Measurements from ENCODE around the gene TMPRSS9.

Gene TMPRSS9

GRCh38 chr19:2423915-2424685 is 64.0 kb downstream of the TMPRSS9 start:
- DNase-seq, result no peak

GRCh38 chr19:2424686-2425621 is 64.9 kb downstream of the TMPRSS9 start:
- DNase-seq, result no peak

- DNase-seq, result no peak
Measured at GRCh38 chr19:2425622-2426581, 65.8 kb downstream of the TMPRSS9 start.

- DNase-seq, result no peak
Measured at GRCh38 chr19:2426611-2427428, 66.8 kb downstream of the TMPRSS9 start.

GRCh38 chr19:2427429-2428320 is 67.6 kb downstream of the TMPRSS9 start, which contains the start of gene TIMM13:
TIMM13 (minus strand) TSS chr19:2427586; CDS start chr19:2427533, 53 bp downstream.
- peak; percentile 93 for DNase-seq

- no peak for DNase-seq
Measured at GRCh38 chr19:2428321-2428690, 68.2 kb downstream of the TMPRSS9 start.

- no peak for DNase-seq
Measured at GRCh38 chr19:2428756-2429711, 69.0 kb downstream of the TMPRSS9 start.

GRCh38 chr19:2429917-2430535 is 70.0 kb downstream of the TMPRSS9 start:
- DNase-seq, result no peak

GRCh38 chr19:2431318-2432055 is 71.4 kb downstream of the TMPRSS9 start:
- DNase-seq, result no peak

GRCh38 chr19:2432131-2432848 is 72.2 kb downstream of the TMPRSS9 start:
- DNase-seq, result no peak

- DNase-seq, result no peak
Measured at GRCh38 chr19:2433854-2434253, 73.8 kb downstream of the TMPRSS9 start.

- DNase-seq, result no peak
Measured at GRCh38 chr19:2434267-2434666, 74.2 kb downstream of the TMPRSS9 start.

GRCh38 chr19:2434721-2435265 is 74.7 kb downstream of the TMPRSS9 start:
- no peak for DNase-seq

GRCh38 chr19:2436384-2436783 is 76.3 kb downstream of the TMPRSS9 start:
- no peak for DNase-seq

GRCh38 chr19:2436926-2437325 is 76.9 kb downstream of the TMPRSS9 start:
- no peak for DNase-seq

GRCh38 chr19:2438178-2438577 is 78.1 kb downstream of the TMPRSS9 start:
- no peak for DNase-seq

GRCh38 chr19:2440515-2440914 is 80.5 kb downstream of the TMPRSS9 start:
- DNase-seq, result no peak
